Muscle of back (tissue), 11 donors: ENCODE results near the gene CACNA1C. TPM values are rescaled to one million over a fixed set of nuclear protein-coding genes. Genes with fewer than 3 reads are reported as not detected.

Experiments used
- DNase-seq, 3 donors: peaks; one replicate each; pipeline versions ENCODE4 v3.0.0 to v3.0.0-alpha.2; 2013
- polyA plus RNA-seq, 10 donors: library from polyadenylated mRNA; unstranded; fragments of 120-200 nt; gene quantifications; one replicate each; pipeline ENCODE4 v1.2.1, GENCODE V29; 2013; ENCODE audit not compliant: insufficient read length in 10 of 10

Gene CACNA1C
- polyA plus RNA-seq, 10 donors: 2.2 to 5.8 (median 3.5) TPM

GRCh38 chr12:2194571-2194970 is 141.8 kb downstream of the CACNA1C start:
- no peak for DNase-seq

- no peak for DNase-seq
Measured at GRCh38 chr12:2195085-2195484, 142.3 kb downstream of the CACNA1C start.

GRCh38 chr12:2198005-2198501 is 145.3 kb downstream of the CACNA1C start:
- peak in 1 of 3 donors; percentile 56 for DNase-seq

- DNase-seq: no peak
Measured at GRCh38 chr12:2198542-2198941, 145.8 kb downstream of the CACNA1C start.

- DNase-seq: peak in 1 of 3 donors; percentile 24
Measured at GRCh38 chr12:2205996-2206395, 153.2 kb downstream of the CACNA1C start.

GRCh38 chr12:2208837-2209635 is 156.2 kb downstream of the CACNA1C start:
- DNase-seq: no peak

- no peak for DNase-seq
Measured at GRCh38 chr12:2211119-2211518, 158.3 kb downstream of the CACNA1C start.

- no peak for DNase-seq
Measured at GRCh38 chr12:2212537-2212936, 159.8 kb downstream of the CACNA1C start.

GRCh38 chr12:2212971-2213869 is 160.4 kb downstream of the CACNA1C start:
- peak in 1 of 3 donors; percentile 70 for DNase-seq

- DNase-seq: no peak
Measured at GRCh38 chr12:2214411-2214810, 161.6 kb downstream of the CACNA1C start.

GRCh38 chr12:2215709-2216560 is 163.1 kb downstream of the CACNA1C start:
- peak in 1 of 3 donors; percentile 41 for DNase-seq

GRCh38 chr12:2218706-2219105 is 165.9 kb downstream of the CACNA1C start:
- DNase-seq: no peak

GRCh38 chr12:2221030-2221621 is 168.3 kb downstream of the CACNA1C start:
- no peak for DNase-seq

GRCh38 chr12:2222691-2223090 is 169.9 kb downstream of the CACNA1C start:
- no peak for DNase-seq

- DNase-seq: no peak
Measured at GRCh38 chr12:2224961-2225360, 172.2 kb downstream of the CACNA1C start.

- peak in 1 of 3 donors; percentile 57 for DNase-seq
Measured at GRCh38 chr12:2225696-2226095, 172.9 kb downstream of the CACNA1C start.

- no peak for DNase-seq
Measured at GRCh38 chr12:2226641-2227040, 173.9 kb downstream of the CACNA1C start.

- DNase-seq: no peak
Measured at GRCh38 chr12:2227360-2227759, 174.6 kb downstream of the CACNA1C start.

GRCh38 chr12:2228535-2228934 is 175.7 kb downstream of the CACNA1C start:
- DNase-seq: no peak

- peak in 1 of 3 donors; percentile 63 for DNase-seq
Measured at GRCh38 chr12:2229661-2230539, 177.1 kb downstream of the CACNA1C start.
